ENCODE data around the gene TMEM213.

GRCh38 chr7:138813945-138814344, 16.2 kb downstream of the TMEM213 start:
- TF ChIP-seq POLR2AphosphoS5 (IDR thresholded peaks at IDR 0.05; ENCODE audit: low read depth, low read length) (no peak), REST (IDR thresholded peaks at IDR 0.05; ENCODE audit: insufficient read depth in 1 of 2, low read depth in 2 of 2, low read length in 1 of 2) (no peak), SIN3A (IDR thresholded peaks at IDR 0.05; ENCODE audit: borderline replicate concordance, insufficient read depth, low read depth, low read length) (no peak)
- TF ChIP-seq, protein P1, sequence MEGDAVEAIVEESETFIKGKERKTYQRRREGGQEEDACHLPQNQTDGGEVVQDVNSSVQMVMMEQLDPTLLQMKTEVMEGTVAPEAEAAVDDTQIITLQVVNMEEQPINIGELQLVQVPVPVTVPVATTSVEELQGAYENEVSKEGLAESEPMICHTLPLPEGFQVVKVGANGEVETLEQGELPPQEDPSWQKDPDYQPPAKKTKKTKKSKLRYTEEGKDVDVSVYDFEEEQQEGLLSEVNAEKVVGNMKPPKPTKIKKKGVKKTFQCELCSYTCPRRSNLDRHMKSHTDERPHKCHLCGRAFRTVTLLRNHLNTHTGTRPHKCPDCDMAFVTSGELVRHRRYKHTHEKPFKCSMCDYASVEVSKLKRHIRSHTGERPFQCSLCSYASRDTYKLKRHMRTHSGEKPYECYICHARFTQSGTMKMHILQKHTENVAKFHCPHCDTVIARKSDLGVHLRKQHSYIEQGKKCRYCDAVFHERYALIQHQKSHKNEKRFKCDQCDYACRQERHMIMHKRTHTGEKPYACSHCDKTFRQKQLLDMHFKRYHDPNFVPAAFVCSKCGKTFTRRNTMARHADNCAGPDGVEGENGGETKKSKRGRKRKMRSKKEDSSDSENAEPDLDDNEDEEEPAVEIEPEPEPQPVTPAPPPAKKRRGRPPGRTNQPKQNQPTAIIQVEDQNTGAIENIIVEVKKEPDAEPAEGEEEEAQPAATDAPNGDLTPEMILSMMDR (IDR thresholded peaks at IDR 0.05) = no peak
